Kidney (tissue), 14 donors: ENCODE measurements around the gene PLSCR1. TPM values are rescaled to one million over a fixed set of nuclear protein-coding genes. Genes with fewer than 3 reads are reported as not detected.
A peak's percentile ranks its signal among the peaks of the same experiment; 100 is the strongest.

Source experiments
- DNase-seq, 5 donors: peaks; one replicate each; pipeline ENCODE4 v3.0.0-alpha.2; 2013 to 2020
- FAIRE-seq: peaks from 2 replicates; lab custom pipeline; 2012; peaks lifted over from hg19 to GRCh38; lab: Jason Lieb, UNC
- H3K27ac ChIP-seq, 2 donors: one replicate each; pipeline ENCODE4 v1.7.0; 2013; ENCODE audit warnings: low read depth in 2 of 2, low read length in 2 of 2, inconsistent platforms in 1 of 2
- H3K27me3 ChIP-seq: one replicate; pipeline ENCODE4 v1.7.1; 2013; ENCODE audit warnings: low read length, inconsistent platforms; ENCODE audit not compliant: control insufficient read depth, insufficient read depth
- H3K36me3 ChIP-seq, 3 donors: one replicate each; pipeline versions ENCODE4 v1.7.0 to v1.7.1; 2013; ENCODE audit warnings: low read length in 3 of 3, control low read depth in 1 of 3, inconsistent platforms in 1 of 3; ENCODE audit not compliant: insufficient read depth in 3 of 3, control insufficient read depth in 2 of 3
- H3K4me1 ChIP-seq, 3 donors: one replicate each; pipeline versions ENCODE4 v1.7.0 to v1.7.1; 2013; ENCODE audit warnings: low read length in 3 of 3, inconsistent platforms in 1 of 3, low read depth in 1 of 3; ENCODE audit not compliant: control insufficient read depth in 2 of 3, insufficient read depth in 2 of 3
- H3K4me3 ChIP-seq, 3 donors: one replicate each; pipeline versions ENCODE4 v1.7.0 to v1.8.1; 2013; ENCODE audit warnings: low read length in 3 of 3, control low read depth in 1 of 3, inconsistent platforms in 1 of 3
- H3K9ac ChIP-seq, 3 donors: one replicate each; pipeline versions ENCODE4 v1.7.0 to v1.7.1; 2013; ENCODE audit warnings: low read length in 3 of 3, control low read depth in 1 of 3, inconsistent platforms in 1 of 3
- H3K9me3 ChIP-seq, 3 donors: one replicate each; pipeline versions ENCODE4 v1.7.0 to v1.7.1; 2013; ENCODE audit warnings: low read length in 3 of 3, control low read depth in 1 of 3, inconsistent platforms in 1 of 3; ENCODE audit not compliant: control insufficient read depth in 2 of 3, insufficient read depth in 1 of 3
- intact Hi-C: fragments of 100-400 bp; cut with DNase I; formaldehyde crosslinking; loops from one replicate; pipeline ENCODE4 v1.11.1; 2022
- polyA plus RNA-seq: library from polyadenylated mRNA; stranded (reverse); fragments of 350-450 nt; fragmentation: Illumina TruSeq; extraction: RNeasy Lipid Tissue Mini Kit (QIAGEN cat#74804); gene quantifications from one replicate; pipeline ENCODE4 v1.2.3, GENCODE V29; 2014; ENCODE audit warnings: low read depth, low replicate concordance; ENCODE audit not compliant: insufficient read depth
- total RNA-seq: library from RNA; stranded (reverse); fragmentation: NEBNext Ultra II Directional; extraction: Animal tissue kit (Norgen Biotek cat#: 25700); gene quantifications from one replicate; pipeline ENCODE4 v1.2.1, GENCODE V29; 2021
- TF ChIP-seq, protein P1 (sequence below): IDR thresholded peaks from 3 replicates; pipeline ENCODE4 v1.5.1; 2012; ENCODE audit warnings: mild to moderate bottlenecking, moderate library complexity, borderline replicate concordance; ENCODE audit not compliant: insufficient read depth; ENCODE audit errors: extremely low read depth
- donor health status: control.
- donor health status: control.
- donor health status: control.
- donor health status: control.
- donor health status: control.
- donor health status: DM: yes; HTN: yes; CAD: no.
- donor health status: Normal renal cell carcinoma (clear cell type).

Gene PLSCR1
- total and polyA plus RNA-seq, 2 donors from 2014 or later: 53.5 to 266 TPM

- Histone ChIP-seq H3K27ac (no peak overlapping the region), H3K9me3 (no peaks in the 10 kb centered on the region), H3K27me3 (no peaks in the 10 kb centered on the region), H3K9ac (no peak overlapping the region), H3K4me3 (no peak overlapping the region), H3K4me1 (peaks cover 0 to 9% (median 3%) of the 10 kb centered on the region in 3 donors), H3K36me3 (no peaks in the 10 kb centered on the region)
- intact Hi-C loops: no loop called here
- DNase-seq (peak in 2 of 5 donors; percentile 29 to 57), FAIRE-seq (peak; percentile 17)
- TF ChIP-seq, protein P1, sequence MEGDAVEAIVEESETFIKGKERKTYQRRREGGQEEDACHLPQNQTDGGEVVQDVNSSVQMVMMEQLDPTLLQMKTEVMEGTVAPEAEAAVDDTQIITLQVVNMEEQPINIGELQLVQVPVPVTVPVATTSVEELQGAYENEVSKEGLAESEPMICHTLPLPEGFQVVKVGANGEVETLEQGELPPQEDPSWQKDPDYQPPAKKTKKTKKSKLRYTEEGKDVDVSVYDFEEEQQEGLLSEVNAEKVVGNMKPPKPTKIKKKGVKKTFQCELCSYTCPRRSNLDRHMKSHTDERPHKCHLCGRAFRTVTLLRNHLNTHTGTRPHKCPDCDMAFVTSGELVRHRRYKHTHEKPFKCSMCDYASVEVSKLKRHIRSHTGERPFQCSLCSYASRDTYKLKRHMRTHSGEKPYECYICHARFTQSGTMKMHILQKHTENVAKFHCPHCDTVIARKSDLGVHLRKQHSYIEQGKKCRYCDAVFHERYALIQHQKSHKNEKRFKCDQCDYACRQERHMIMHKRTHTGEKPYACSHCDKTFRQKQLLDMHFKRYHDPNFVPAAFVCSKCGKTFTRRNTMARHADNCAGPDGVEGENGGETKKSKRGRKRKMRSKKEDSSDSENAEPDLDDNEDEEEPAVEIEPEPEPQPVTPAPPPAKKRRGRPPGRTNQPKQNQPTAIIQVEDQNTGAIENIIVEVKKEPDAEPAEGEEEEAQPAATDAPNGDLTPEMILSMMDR: no peak
Observed at GRCh38 chr3:146505516-146505915, 38.9 kb downstream of the PLSCR1 start.

DNA sequence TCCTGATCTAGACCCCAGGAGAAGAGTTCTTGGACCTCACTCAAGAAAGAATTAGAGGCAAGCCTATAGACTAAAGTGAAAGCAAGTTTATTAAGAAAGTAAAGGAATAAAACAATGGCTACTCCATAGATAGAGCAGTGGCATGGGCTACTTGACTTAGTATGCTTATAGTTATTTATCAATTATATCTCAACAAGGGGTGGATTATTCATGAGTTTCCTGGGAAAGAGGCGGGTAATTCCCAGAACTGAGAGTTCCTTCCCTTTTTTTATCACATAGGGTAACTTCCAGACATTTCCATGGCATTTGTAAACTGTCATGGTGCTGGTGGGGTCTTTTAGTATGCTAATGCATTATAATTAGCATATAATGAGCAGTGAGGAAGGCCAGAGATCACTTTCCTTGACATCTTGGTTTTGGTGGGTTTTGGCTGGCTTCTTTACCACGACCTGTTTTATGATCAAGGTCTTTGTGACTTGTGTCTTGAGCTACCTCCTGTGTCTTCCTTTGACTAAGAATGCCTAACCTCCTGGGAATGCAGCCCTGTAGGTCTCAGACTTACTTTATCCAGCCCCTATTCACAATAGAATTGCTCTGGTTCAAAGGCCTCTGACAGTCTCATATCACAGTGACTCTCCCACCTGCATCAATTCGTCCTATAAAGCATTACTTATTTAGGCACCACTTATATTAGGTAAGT, 39.8 kb downstream of the PLSCR1 start:
- Histone ChIP-seq H3K27me3 (no peaks in the 10 kb centered on the region), H3K9ac (no peak overlapping the region), H3K4me3 (no peak overlapping the region), H3K27ac (peak overlapping the region in 1 of 2 donors; percentile 13), H3K9me3 (no peaks in the 10 kb centered on the region), H3K36me3 (no peaks in the 10 kb centered on the region), H3K4me1 (peaks cover 0 to 5% (median 3%) of the 10 kb centered on the region in 3 donors)
- DNase-seq (no peak), FAIRE-seq (no peak)
- intact Hi-C loops: no loop called here
- TF ChIP-seq, protein P1: no peak

GRCh38 chr3:146503461-146504202, 40.8 kb downstream of the PLSCR1 start:
- no peak for FAIRE-seq
- H3K9me3 ChIP-seq: no peaks in the 10 kb centered on the region

More at GRCh38 chr3:146503461-146504202, 40.8 kb downstream of the PLSCR1 start:
- Histone ChIP-seq H3K4me1 (peaks cover 0 to 5% (median 3%) of the 10 kb centered on the region in 3 donors), H3K9ac (no peak overlapping the region), H3K4me3 (no peak overlapping the region), H3K36me3 (no peaks in the 10 kb centered on the region), H3K27me3 (no peaks in the 10 kb centered on the region), H3K27ac (no peak overlapping the region)
- TF ChIP-seq, protein P1: peak; percentile 23
- DNase-seq: peak in 1 of 5 donors; percentile 63
- intact Hi-C loops: no loop called here
